LHCN-M2 (cell line): ENCODE data around the gene MDFIC. TPM values are rescaled to one million over a fixed set of nuclear protein-coding genes. Genes with fewer than 3 reads are reported as not detected.

ENCODE experiments used
- DNase-seq: peaks from one replicate; pipeline ENCODE4 v3.0.0-alpha.2; 2012; ENCODE audit warnings: low read depth
- total RNA-seq: library from RNA; depleted of rRNA; stranded (reverse); fragments of >200 nt; gene quantifications from 2 replicates; pipeline ENCODE4 v1.2.3, GENCODE V29; 2014

Gene MDFIC
- total RNA-seq, 1 experiment from 2014 or later, result 72.6 TPM

DNA sequence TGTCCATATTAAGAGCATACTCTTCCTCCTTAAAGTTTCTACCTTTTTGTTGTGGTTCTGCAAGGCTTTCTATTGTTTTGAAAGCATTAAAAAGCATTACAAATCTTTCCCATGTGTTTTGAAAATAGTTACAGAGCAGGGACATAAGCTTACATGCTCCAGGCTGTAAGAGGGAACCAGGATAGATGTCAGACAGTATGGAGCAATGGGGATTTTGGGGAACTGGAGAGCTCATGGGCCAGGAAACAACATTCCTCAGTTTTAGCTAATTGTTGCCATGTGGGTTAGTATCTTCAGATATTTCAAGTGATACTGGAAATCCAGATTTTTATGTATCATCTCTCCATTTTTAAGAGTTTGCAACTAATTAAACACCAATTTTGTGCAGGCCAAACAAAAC is 3.5 kb downstream of the MDFIC start:
- no peak for DNase-seq

- no peak for DNase-seq
Observed at GRCh38 chr7:114928060-114928459, 6.2 kb downstream of the MDFIC start.

GRCh38 chr7:114929570-114929969 is 7.7 kb downstream of the MDFIC start:
- peak; percentile 26 for DNase-seq

- DNase-seq, result peak; percentile 17
Observed at GRCh38 chr7:114930107-114930661, 8.3 kb downstream of the MDFIC start.

DNA sequence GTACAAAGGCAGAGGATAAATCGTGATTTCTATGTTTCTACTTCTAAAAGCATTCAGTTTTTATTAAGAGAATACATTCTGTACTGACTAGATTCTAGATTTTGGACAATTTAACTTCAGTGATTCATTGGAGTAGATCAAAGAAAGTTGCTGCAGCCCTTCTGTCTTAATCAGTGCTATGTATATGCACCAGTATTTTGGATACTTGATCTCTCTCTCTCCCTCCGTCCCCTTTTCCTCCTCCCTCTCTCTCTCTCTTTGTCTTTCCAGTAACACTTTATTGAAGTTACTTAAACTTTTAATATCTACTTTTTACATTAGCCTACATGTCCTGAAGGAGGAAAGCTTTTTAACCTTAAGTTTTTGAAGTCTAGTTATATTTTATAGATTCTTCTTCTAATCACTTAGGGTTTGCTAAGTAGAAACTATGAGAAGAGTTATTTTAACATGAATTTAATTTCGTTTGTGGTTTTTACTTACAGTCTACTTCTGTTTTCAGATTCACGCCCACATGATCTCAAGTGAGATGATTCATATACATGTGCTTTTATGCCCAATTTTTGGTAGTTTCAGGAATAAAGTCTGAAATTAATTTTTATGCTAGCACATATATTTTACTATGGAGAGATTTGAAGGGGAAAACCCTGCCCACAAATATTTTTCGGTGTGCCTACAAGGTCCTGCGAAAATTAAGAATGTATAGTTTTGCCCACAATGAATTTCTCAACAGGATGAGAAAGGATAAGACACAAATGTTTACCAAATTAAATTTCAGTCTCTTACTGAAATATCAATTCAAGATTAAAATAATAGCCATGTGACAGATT is 9.1 kb downstream of the MDFIC start:
- peak; percentile 76 for DNase-seq

DNA sequence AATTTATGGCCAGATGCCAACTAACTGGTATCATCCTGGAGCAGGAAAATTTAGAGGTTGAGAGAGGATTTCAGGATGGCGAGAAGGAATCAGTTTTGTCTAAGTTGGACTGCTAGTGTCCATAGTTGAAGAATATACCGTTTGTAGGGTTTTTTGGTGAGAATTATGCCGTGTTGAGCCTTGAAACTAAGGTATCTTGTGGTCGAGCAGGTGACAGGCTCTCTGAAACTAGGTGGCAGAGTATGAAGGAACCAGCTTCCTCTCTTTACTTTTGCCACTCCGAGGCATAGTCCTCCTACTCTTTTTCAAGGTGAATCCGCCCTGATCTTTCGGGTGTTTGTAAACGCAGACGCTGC is 9.7 kb downstream of the MDFIC start:
- DNase-seq, result no peak

GRCh38 chr7:114932991-114933390 is 11.1 kb downstream of the MDFIC start:
- no peak for DNase-seq

DNA sequence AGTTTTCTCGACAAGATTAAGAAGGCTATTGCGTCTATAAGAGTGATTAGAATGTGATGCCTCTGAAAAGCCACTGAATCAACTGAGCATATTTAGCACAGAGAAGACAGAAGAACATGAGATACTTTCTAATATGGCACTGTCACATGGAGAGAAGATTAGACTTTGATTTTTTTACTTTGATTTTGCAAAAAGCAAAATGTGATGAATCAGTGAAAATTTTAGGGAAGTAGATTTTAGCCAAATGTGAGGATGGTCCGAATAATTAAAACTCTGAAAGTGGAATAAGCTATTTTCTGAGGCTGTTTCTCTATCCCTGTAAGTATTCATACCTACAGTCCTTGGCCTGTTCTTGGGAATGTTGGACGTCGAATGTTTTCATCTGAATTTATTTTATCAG is 11.8 kb downstream of the MDFIC start:
- DNase-seq, result no peak

GRCh38 chr7:114934086-114934485 is 12.2 kb downstream of the MDFIC start:
- no peak for DNase-seq

DNA sequence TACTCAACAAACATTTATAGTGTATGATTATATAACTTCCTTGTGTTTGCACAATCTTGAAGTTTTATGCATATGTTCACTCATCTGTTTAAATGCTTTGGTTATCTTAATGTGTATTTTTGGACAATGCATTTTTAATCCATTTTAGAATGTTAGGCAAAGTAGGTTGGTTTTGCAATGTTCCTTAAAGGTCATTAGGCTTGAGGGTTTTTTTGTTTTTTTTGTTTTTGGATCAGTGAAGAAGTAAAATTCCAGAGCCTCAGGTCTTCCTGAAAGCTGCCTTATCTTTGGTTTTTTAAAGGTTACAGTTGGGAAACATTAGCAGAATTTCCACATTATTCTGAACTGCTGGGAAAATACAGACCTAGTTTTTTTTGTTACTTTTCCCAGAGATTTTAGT is 12.8 kb downstream of the MDFIC start:
- DNase-seq, result no peak

DNA sequence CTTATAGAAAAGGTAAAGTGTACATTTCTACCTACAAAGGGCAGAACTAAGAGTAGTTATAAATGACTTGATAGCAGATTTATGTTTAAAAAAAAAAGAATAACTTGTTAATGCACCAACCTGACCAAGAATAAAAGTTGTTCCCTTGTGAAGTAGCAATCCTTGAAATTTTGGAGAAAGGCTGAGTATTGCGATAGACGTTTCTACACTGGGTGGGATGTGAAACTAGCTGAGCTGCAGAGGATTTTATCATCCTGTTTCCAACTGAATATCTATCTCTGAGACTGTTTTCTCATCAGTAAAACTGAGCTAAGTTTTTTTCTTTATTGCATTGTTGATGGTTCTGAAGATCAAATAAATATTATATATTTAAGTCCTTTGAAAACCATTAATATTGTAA is 14.6 kb downstream of the MDFIC start:
- no peak for DNase-seq

- DNase-seq, result peak; percentile 44
Observed at GRCh38 chr7:114937446-114937845, 15.6 kb downstream of the MDFIC start.

DNA sequence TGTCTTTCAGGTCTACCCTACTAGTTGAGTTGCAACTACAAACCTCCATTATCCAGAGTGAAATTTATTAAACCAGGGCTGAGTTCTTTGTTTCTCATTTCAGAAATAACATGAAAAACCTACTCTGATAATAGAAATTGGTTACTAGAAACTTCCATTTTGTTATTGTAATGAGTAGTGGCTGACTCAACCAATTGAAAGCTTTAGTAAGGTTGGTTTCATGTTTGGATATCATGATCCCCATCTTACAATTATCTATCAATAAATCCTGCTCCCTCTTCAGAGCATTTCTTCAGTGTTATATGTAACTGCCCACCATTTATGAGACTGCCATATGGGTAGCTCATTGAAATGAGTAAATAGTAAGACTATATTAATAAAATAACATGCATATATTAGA is 16.9 kb downstream of the MDFIC start:
- DNase-seq, result no peak

- DNase-seq, result peak; percentile 21
Observed at GRCh38 chr7:114939484-114940097, 17.7 kb downstream of the MDFIC start.

GRCh38 chr7:114940220-114940619 is 18.3 kb downstream of the MDFIC start:
- no peak for DNase-seq

GRCh38 chr7:114941692-114942091 is 19.8 kb downstream of the MDFIC start:
- DNase-seq, result no peak

DNA sequence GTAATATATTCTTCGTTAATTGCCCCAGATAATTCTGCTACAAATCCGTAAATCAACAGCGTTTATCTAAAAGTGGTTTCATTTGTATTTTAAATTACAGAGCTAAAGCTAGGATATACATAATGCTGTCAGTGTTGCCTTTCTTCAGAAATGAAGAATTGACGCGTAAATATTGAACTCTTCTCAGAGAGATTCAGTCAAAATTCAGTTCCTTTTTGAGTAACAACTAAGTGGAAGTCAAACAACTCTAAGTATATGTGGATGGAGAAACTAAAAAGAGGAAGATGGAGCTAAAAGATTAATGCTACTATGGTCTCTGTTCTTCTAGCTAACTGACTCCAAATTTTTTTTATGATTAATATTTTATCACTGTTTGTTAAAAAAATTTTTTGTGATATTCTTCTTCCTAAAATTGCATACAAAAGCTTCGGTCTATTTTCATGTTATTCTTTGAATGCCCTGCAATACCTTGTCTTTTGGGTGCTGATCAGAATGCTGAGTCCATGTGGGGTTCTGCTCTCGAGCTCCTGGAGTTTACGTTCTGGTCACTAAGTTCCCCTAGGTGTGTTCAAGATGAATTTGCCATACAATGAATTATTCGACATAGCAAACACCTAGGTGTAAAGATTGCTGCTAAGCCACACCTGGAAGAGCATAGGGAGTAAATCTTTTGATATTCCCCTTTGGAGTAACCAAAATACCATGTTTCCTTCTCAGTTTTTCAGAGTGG is 20.7 kb downstream of the MDFIC start:
- DNase-seq, result no peak

DNA sequence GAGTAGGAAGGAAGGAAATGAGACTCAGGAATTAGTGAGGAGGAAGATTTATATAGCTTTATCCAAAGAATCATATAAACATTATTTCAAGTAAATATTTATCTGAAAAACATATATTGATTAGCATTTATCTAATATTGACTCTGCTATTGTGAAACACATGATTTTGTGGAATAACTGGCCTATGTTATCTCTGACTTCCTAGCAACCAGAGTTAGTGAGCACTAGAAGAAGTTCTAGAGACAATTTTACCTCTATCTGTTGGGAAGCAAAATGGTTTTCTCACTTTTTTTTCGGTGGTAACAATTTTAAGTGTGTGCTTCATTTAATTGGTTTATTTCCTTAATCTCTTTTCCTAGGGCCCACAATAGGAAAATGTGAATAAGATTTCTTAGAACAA is 21.6 kb downstream of the MDFIC start:
- no peak for DNase-seq

GRCh38 chr7:114943953-114944744 is 22.3 kb downstream of the MDFIC start:
- peak; percentile 61 for DNase-seq

DNA sequence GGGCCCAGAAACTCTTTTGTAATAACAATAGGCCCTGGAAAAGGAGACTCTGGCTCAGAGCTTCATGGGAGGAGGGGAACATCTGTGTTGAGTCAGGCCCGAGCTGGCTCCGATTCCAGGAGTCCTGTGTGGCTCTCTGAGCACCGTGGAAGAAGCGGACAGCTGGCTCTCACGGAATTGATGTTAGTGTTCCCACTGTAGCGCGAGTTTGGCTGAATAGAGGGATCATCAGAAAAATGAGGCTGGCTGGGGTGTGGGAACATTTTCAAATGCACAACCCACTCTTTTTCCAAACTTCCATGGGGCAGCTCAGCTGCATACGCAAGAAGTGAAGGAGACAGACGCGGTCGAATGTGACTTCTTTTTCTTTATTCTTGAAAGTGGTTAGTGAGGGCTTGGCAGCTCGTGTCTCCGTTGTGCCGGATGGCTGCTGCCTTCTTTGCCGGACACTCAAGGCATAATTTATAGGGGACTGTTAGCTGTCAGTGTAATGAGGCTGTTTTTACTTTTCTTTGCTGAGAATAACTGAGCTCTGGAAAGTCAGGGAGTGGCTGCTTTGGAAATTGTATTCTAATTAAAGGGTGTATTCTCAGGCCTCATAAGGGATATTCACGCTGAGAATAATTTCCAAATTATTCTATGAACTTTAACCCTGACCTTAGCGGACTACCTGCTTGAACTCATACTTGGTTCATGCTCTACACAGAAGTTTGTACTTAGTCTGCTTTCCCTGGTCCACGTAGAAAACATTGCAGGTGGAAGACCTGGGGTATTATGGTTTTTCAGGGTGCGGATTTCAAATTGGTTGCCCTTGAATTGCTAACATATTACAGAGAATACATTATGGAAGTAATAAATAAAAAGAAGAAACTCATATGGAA is 23.1 kb downstream of the MDFIC start:
- peak; percentile 97 for DNase-seq

- DNase-seq, result peak; percentile 74
Observed at GRCh38 chr7:114949231-114949630, 27.3 kb downstream of the MDFIC start.
